WTC11 (cell line): Measurements from ENCODE around the gene PTPRJ. TPM values are rescaled to one million over a fixed set of nuclear protein-coding genes. Genes with fewer than 3 reads are reported as not detected.
A peak's percentile ranks its signal among the peaks of the same experiment; 100 is the strongest.

Experiments
- ATAC-seq: fragments of 200-7000 bp; cut with Tn5 transposase; 2 replicates; pipeline ENCODE4 v1.10.0; 2021; ENCODE audit warnings: mild to moderate bottlenecking, moderate library complexity
- CTCF ChIA-PET: fragments of 300-600 bp; sonication (Branson Sonifier 250); formaldehyde crosslinking; loops from one replicate; lab custom pipeline; 2021; ENCODE audit warnings: antibody characterized with exemption; lab: Charles Lee
- POLR2A ChIA-PET: fragments of 350-600 bp; sonication (Branson Sonifier 250); formaldehyde crosslinking; loops from one replicate; lab custom pipeline; 2021; ENCODE audit warnings: antibody characterized with exemption; lab: Charles Lee
- DNase-seq: peaks from one replicate; pipeline ENCODE4 v3.0.0; 2021; ENCODE audit warnings: low spot score
- H3K27ac Mint-ChIP-seq: 2 replicates; pipeline ENCODE4 v1.8.0; 2021; ENCODE audit warnings: mixed read lengths
- H3K27me3 Mint-ChIP-seq: 2 replicates; pipeline ENCODE4 v1.8.0; 2021; ENCODE audit warnings: low read depth, mild to moderate bottlenecking, moderate library complexity, mixed read lengths
- H3K36me3 Mint-ChIP-seq: 2 replicates; pipeline ENCODE4 v1.8.0; 2021; ENCODE audit warnings: mixed read lengths
- H3K4me1 Mint-ChIP-seq: 2 replicates; pipeline ENCODE4 v1.8.0; 2022; ENCODE audit warnings: mixed read lengths
- H3K4me3 Mint-ChIP-seq: 2 replicates; pipeline ENCODE4 v1.8.0; 2021; ENCODE audit warnings: mild to moderate bottlenecking, moderate library complexity, mixed read lengths
- H3K9me3 Mint-ChIP-seq: 2 replicates; pipeline ENCODE4 v1.8.0; 2021; ENCODE audit warnings: mixed read lengths
- ATF1 ChIP-seq: sonication (generic); formaldehyde crosslinking; IDR thresholded peaks from 2 replicates; pipeline ENCODE4 v1.8.1; 2023; ENCODE audit warnings: mild to moderate bottlenecking, moderate library complexity, missing genetic modification reagents
- CBFB ChIP-seq: sonication (generic); formaldehyde crosslinking; IDR thresholded peaks from 2 replicates; pipeline ENCODE4 v1.8.1; 2022; ENCODE audit warnings: mild to moderate bottlenecking, low read depth, missing genetic modification reagents
- ELF4 ChIP-seq: sonication (generic); formaldehyde crosslinking; IDR thresholded peaks from 2 replicates; pipeline ENCODE4 v1.8.1; 2022; ENCODE audit warnings: low read depth, mild to moderate bottlenecking, moderate library complexity, missing genetic modification reagents
- FOXJ3 ChIP-seq: sonication (generic); formaldehyde crosslinking; IDR thresholded peaks from 2 replicates; pipeline ENCODE4 v1.9.0; 2021; ENCODE audit warnings: missing genetic modification reagents, mild to moderate bottlenecking, borderline replicate concordance
- FOXK1 ChIP-seq: sonication (generic); formaldehyde crosslinking; IDR thresholded peaks from 2 replicates; pipeline ENCODE4 v1.8.0; 2022; ENCODE audit warnings: mild to moderate bottlenecking, moderate library complexity, missing genetic modification reagents
- GRHL2 ChIP-seq: fragments of 250-450 bp; sonication (Bioruptor Pico); IDR thresholded peaks from 2 replicates; pipeline ENCODE4 v1.8.0; 2022; ENCODE audit warnings: mild to moderate bottlenecking, moderate library complexity; ENCODE audit not compliant: insufficient replicate concordance, severe bottlenecking
- GTF2I ChIP-seq: fragments of 250-450 bp; sonication (Bioruptor Pico); conservative IDR thresholded peaks from 2 replicates; pipeline ENCODE4 v1.4.0; 2021; ENCODE audit warnings: mild to moderate bottlenecking
- HMGA2 ChIP-seq: fragments of 250-450 bp; sonication (Bioruptor Pico); IDR thresholded peaks from 2 replicates; pipeline ENCODE4 v1.4.0; 2021; ENCODE audit warnings: mild to moderate bottlenecking, moderate library complexity
- SP1 ChIP-seq: sonication (generic); formaldehyde crosslinking; conservative IDR thresholded peaks from 2 replicates; pipeline ENCODE4 v1.8.1; 2022; ENCODE audit warnings: missing genetic modification reagents
- TEAD1 ChIP-seq: sonication (generic); formaldehyde crosslinking; IDR thresholded peaks from 2 replicates; pipeline ENCODE4 v1.8.0; 2022; ENCODE audit warnings: mild to moderate bottlenecking, missing genetic modification reagents
- ZBTB21 ChIP-seq: sonication (generic); formaldehyde crosslinking; IDR thresholded peaks from 2 replicates; pipeline ENCODE4 v1.8.1; 2023; ENCODE audit warnings: mild to moderate bottlenecking, missing genetic modification reagents, borderline replicate concordance
- ZNF121 ChIP-seq: sonication (generic); formaldehyde crosslinking; IDR thresholded peaks from 2 replicates; pipeline ENCODE4 v1.8.0; 2023; ENCODE audit warnings: missing genetic modification reagents
- ZNF263 ChIP-seq: sonication (generic); formaldehyde crosslinking; IDR thresholded peaks from 2 replicates; pipeline ENCODE4 v1.8.1; 2022; ENCODE audit warnings: low read depth, mild to moderate bottlenecking, moderate library complexity, missing genetic modification reagents
- ZNF396 ChIP-seq: fragments of 250-450 bp; sonication (Bioruptor Pico); IDR thresholded peaks from 2 replicates; pipeline ENCODE4 v1.8.0; 2021; ENCODE audit warnings: mild to moderate bottlenecking, moderate library complexity, borderline replicate concordance
- ZNF671 ChIP-seq: fragments of 250-450 bp; sonication (Bioruptor Pico); IDR thresholded peaks from 2 replicates; pipeline ENCODE4 v1.8.0; 2021; ENCODE audit warnings: mild to moderate bottlenecking
- total RNA-seq: library from RNA; stranded (reverse); gene quantifications from 3 replicates; pipeline ENCODE4 v1.2.3, GENCODE V29; 2021
- TF ChIP-seq, protein P1 (sequence below): sonication (generic); formaldehyde crosslinking; IDR thresholded peaks from 2 replicates; pipeline ENCODE4 v1.8.0; 2023; ENCODE audit warnings: missing genetic modification reagents
- TF ChIP-seq, protein P2 (sequence below): sonication (generic); formaldehyde crosslinking; IDR thresholded peaks from 2 replicates; pipeline ENCODE4 v1.8.0; 2022; ENCODE audit warnings: mild to moderate bottlenecking, missing genetic modification reagents
- TF ChIP-seq, protein P3 (sequence below): sonication (generic); formaldehyde crosslinking; IDR thresholded peaks from 2 replicates; pipeline ENCODE4 v1.8.1; 2023; ENCODE audit warnings: mild to moderate bottlenecking, missing genetic modification reagents
- TF ChIP-seq, protein P4 (sequence below): fragments of 250-450 bp; sonication (Bioruptor Pico); IDR thresholded peaks from 2 replicates; pipeline ENCODE4 v2.1.2; 2022; ENCODE audit warnings: mild to moderate bottlenecking, moderate library complexity
- TF ChIP-seq, protein P5 (sequence below): fragments of 250-450 bp; sonication (Bioruptor Pico); conservative IDR thresholded peaks from 2 replicates; pipeline ENCODE4 v1.9.0; 2021; ENCODE audit warnings: mild to moderate bottlenecking

The PTPRJ gene
- total RNA-seq, 1 experiment from 2014 or later = 19.5 TPM

DNA sequence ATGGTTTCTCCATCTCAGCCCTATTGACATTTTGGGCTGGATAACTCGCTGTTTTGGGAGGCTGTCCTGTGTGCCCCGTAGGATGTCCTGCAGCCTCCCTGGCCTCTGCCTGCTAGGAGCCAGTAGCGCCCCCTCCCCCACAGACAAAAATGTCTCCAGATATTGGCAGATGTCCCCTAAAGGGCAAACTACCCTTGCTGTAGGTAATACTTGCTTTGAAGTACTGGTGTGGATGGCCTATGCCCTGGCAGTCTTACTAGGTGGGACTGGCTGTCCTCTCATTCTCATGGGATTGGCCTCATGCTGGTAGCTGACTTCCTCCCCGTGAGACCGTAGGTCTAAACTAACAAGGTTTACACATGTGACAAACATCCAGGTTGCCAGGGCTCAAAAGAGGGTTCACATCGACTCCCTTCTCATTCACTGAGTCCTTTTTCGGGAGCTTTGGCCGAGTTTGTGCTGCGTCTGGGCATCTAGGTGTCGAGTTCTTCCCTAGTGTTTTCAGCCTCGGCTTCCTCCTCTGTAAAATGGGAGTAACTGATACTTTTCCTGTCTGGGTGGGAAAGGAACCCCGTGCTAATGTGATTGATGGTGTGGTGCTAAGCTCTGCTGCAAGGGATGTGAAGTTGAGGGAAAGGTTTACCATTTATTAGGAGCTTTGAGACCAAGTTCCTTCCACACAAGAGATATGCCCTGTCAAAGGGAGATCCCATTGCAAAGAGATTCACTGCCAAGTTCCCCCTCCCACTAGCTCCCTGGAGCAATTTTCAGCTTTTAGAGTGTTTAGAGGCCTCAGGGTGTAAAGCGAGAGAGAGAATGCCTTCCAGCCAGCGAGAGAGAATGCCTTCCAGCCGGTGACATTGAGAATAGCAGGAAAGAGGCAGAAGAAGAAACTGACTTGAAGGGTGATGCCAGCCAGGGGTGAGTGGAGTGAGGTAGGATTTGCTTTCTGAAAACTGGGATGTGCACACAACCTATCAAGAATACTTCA is 17.0 kb downstream of the PTPRJ start:
- Mint-ChIP-seq H3K4me1 (peaks cover 39% of the 10 kb centered on the region), H3K27ac (peak overlapping the region; percentile 33; the same call in 1 of the 2 replicates), H3K4me3 (no peak overlapping the region), H3K9me3 (no peaks in the 10 kb centered on the region), H3K36me3 (no peaks in the 10 kb centered on the region), H3K27me3 (no peaks in the 10 kb centered on the region)
- ATAC-seq (peak; percentile 35; the same call in 1 of the 2 replicates), DNase-seq (no peak)
- CTCF ChIA-PET = interaction anchor here (1.2 kb wide), 1 partner anchor 112 kb away, joined by 4 read pairs; no protein-coding TSS in a partner anchor
- POLR2A ChIA-PET = no interaction called here
- TF ChIP-seq FOXK1 (CRISPR knock-in tag) (no peak), HMGA2 (CRISPR knock-in tag) (no peak), ZBTB21 (CRISPR knock-in tag) (no peak), GTF2I (CRISPR knock-in tag) (no peak), ZNF671 (CRISPR knock-in tag) (no peak), GRHL2 (CRISPR knock-in tag) (no peak), ZNF396 (CRISPR knock-in tag) (no peak), ZNF263 (CRISPR knock-in tag) (no peak), ATF1 (CRISPR knock-in tag) (no peak), ELF4 (CRISPR knock-in tag) (no peak), TEAD1 (CRISPR knock-in tag) (no peak), CBFB (CRISPR knock-in tag) (no peak), ZNF121 (CRISPR knock-in tag) (no peak), SP1 (CRISPR knock-in tag) (no peak), FOXJ3 (CRISPR knock-in tag) (no peak)
- TF ChIP-seq, protein P1, sequence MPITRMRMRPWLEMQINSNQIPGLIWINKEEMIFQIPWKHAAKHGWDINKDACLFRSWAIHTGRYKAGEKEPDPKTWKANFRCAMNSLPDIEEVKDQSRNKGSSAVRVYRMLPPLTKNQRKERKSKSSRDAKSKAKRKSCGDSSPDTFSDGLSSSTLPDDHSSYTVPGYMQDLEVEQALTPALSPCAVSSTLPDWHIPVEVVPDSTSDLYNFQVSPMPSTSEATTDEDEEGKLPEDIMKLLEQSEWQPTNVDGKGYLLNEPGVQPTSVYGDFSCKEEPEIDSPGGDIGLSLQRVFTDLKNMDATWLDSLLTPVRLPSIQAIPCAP = no peak
- TF ChIP-seq, protein P2, sequence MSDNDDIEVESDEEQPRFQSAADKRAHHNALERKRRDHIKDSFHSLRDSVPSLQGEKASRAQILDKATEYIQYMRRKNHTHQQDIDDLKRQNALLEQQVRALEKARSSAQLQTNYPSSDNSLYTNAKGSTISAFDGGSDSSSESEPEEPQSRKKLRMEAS (CRISPR knock-in tag) = no peak
- TF ChIP-seq, protein P3, sequence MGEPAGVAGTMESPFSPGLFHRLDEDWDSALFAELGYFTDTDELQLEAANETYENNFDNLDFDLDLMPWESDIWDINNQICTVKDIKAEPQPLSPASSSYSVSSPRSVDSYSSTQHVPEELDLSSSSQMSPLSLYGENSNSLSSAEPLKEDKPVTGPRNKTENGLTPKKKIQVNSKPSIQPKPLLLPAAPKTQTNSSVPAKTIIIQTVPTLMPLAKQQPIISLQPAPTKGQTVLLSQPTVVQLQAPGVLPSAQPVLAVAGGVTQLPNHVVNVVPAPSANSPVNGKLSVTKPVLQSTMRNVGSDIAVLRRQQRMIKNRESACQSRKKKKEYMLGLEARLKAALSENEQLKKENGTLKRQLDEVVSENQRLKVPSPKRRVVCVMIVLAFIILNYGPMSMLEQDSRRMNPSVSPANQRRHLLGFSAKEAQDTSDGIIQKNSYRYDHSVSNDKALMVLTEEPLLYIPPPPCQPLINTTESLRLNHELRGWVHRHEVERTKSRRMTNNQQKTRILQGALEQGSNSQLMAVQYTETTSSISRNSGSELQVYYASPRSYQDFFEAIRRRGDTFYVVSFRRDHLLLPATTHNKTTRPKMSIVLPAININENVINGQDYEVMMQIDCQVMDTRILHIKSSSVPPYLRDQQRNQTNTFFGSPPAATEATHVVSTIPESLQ = no peak
- TF ChIP-seq, protein P4, sequence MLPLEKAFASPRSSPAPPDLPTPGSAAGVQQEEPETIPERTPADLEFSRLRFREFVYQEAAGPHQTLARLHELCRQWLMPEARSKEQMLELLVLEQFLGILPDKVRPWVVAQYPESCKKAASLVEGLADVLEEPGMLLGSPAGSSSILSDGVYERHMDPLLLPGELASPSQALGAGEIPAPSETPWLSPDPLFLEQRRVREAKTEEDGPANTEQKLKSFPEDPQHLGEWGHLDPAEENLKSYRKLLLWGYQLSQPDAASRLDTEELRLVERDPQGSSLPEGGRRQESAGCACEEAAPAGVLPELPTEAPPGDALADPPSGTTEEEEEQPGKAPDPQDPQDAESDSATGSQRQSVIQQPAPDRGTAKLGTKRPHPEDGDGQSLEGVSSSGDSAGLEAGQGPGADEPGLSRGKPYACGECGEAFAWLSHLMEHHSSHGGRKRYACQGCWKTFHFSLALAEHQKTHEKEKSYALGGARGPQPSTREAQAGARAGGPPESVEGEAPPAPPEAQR (CRISPR knock-in tag) = no peak
- TF ChIP-seq, protein P5, sequence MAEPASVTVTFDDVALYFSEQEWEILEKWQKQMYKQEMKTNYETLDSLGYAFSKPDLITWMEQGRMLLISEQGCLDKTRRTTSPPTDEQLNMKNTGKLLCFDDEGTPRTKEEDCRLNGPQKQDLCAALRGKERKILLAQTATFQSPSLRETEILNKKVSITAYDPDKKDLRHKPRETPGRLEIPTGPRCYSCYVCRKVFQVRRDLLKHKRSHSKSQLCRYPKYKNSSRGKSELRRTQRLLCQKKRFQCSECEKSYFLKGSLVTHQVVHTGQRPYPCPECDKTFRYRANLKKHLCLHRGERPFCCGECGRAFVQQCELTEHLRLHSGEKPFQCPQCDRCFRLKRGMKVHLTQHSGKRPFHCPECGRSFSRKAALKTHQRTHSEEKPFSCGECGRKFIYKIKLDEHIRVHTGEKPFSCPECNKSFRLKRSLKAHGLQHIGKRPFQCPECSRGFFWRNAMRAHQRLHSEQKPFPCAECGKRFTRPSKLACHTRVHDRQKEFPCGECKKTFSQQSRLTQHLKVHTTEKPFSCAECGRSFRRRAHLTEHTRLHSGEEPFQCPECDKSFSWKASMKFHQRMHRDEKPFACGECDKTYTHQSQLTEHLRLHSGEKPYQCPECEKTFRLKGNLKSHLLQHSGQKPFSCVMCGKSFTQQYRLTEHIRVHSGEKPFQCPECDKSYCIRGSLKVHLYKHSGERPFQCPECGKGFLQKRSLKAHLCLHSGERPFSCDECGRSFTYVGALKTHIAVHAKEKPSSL (CRISPR knock-in tag) = no peak
- TF ChIP-seq, all 79 proteins: peak for 0
